Activated CD8-positive, alpha-beta memory T cell treated with anti-CD3 and anti-CD28 coated beads for 1 hour (primary cell): ENCODE measurements around the gene CD3G.
"Not testable (repeated sequence)": the region's sequence is repeated elsewhere in the genome, so short reads cannot be mapped to it uniquely, and the experiment has no call there.

Experiments used
- DNase-seq, 2 donors: peaks; one replicate each; pipeline ENCODE4 v3.0.0-alpha.2; 2020; ENCODE audit warnings: low read depth in 1 of 2; ENCODE audit errors: extremely low read depth in 1 of 2

The CD3G gene

GRCh38 chr11:118374729-118375128 lies 30.6 kb downstream of the CD3G start:
- DNase-seq = no peak

- no peak for DNase-seq
These were observed 31.8 kb downstream of the CD3G start for GRCh38 chr11:118375978-118376377.

- no peak for DNase-seq
These were observed 35.4 kb downstream of the CD3G start for GRCh38 chr11:118379497-118379896.

- DNase-seq = no peak
These were observed 36.4 kb downstream of the CD3G start for GRCh38 chr11:118380571-118380970.

- no peak for DNase-seq
These were observed 38.8 kb downstream of the CD3G start for GRCh38 chr11:118382954-118383353.

- DNase-seq = no peak
These were observed 39.5 kb downstream of the CD3G start for GRCh38 chr11:118383657-118384056.

GRCh38 chr11:118396097-118396501 lies 52.0 kb downstream of the CD3G start:
- DNase-seq = no peak

GRCh38 chr11:118397448-118397847 lies 53.3 kb downstream of the CD3G start:
- no peak for DNase-seq

- peak in 1 of 2 donors; percentile 17 for DNase-seq
These were observed 54.8 kb downstream of the CD3G start for GRCh38 chr11:118398791-118399559.

GRCh38 chr11:118401151-118401879 lies 57.2 kb downstream of the CD3G start, which contains the start of gene ATP5MG:
Gene ATP5MG, plus strand, starts transcription at chr11:118401606. Its CDS starts 60 bp downstream, at chr11:118401666.
- peak; percentile 84 to 87 for DNase-seq

GRCh38 chr11:118401880-118402590 lies 57.9 kb downstream of the CD3G start:
- DNase-seq = no peak

- not testable (repeated sequence) for DNase-seq
These were observed 58.5 kb downstream of the CD3G start for GRCh38 chr11:118402594-118402993.
